MM.1S (cell line): ENCODE data around the gene DPYSL4.

Experiments
- DNase-seq: peaks from one replicate; pipeline ENCODE4 v3.0.0-alpha.2; 2015
- H2AFZ ChIP-seq: fragments of 300-600 bp; sonication (generic); 2 replicates; pipeline ENCODE4 v1.6.0; 2016; ENCODE audit warnings: antibody characterized with exemption, low read length
- H3F3A ChIP-seq: fragments of 300-600 bp; sonication (generic); 2 replicates; pipeline ENCODE4 v1.6.1; 2016; ENCODE audit warnings: mild to moderate bottlenecking, antibody characterized with exemption, low read length, moderate library complexity, mixed read lengths; ENCODE audit not compliant: insufficient read depth
- H3K27ac ChIP-seq: fragments of 300-600 bp; sonication (generic); 2 replicates; pipeline ENCODE4 v1.5.1; 2016; ENCODE audit warnings: mild to moderate bottlenecking, low read length
- H3K27me3 ChIP-seq: fragments of 300-600 bp; sonication (generic); replicated peaks from 2 replicates; pipeline ENCODE4 v1.6.0; 2016; ENCODE audit warnings: low read length; ENCODE audit not compliant: insufficient read depth
- H3K36me3 ChIP-seq: fragments of 300-600 bp; sonication (generic); replicated peaks from 2 replicates; pipeline ENCODE4 v1.6.1; 2016; ENCODE audit warnings: mild to moderate bottlenecking, low read length, mixed read lengths; ENCODE audit not compliant: insufficient read depth
- H3K4me1 ChIP-seq: fragments of 300-600 bp; sonication (generic); 2 replicates; pipeline ENCODE4 v1.6.1; 2016; ENCODE audit warnings: low read length, mixed read lengths
- H3K4me2 ChIP-seq: fragments of 300-600 bp; sonication (generic); 2 replicates; pipeline ENCODE4 v1.6.0; 2016; ENCODE audit warnings: low read depth, low read length
- H3K4me3 ChIP-seq: fragments of 300-600 bp; sonication (generic); 2 replicates; pipeline ENCODE4 v1.5.1; 2016; ENCODE audit warnings: low read length, mixed read lengths
- H3K79me2 ChIP-seq: fragments of 300-600 bp; sonication (generic); 2 replicates; pipeline ENCODE4 v1.6.1; 2016; ENCODE audit warnings: mixed run types, low read length, mixed read lengths
- H3K9ac ChIP-seq: fragments of 300-600 bp; sonication (generic); 2 replicates; pipeline ENCODE4 v1.6.1; 2016; ENCODE audit warnings: low read length, mixed read lengths
- H3K9me2 ChIP-seq: fragments of 300-600 bp; sonication (generic); replicated peaks from 2 replicates; pipeline ENCODE4 v1.6.1; 2016; ENCODE audit warnings: mild to moderate bottlenecking, low read length, mixed read lengths; ENCODE audit not compliant: insufficient read depth
- H3K9me3 ChIP-seq: fragments of 300-600 bp; sonication (generic); replicated peaks from 2 replicates; pipeline ENCODE4 v1.6.1; 2016; ENCODE audit warnings: mild to moderate bottlenecking, low read length, mixed read lengths; ENCODE audit not compliant: insufficient read depth
- H4K20me1 ChIP-seq: fragments of 300-600 bp; sonication (generic); 2 replicates; pipeline ENCODE4 v1.6.1; 2016; ENCODE audit warnings: mild to moderate bottlenecking, low read length, moderate library complexity, mixed read lengths; ENCODE audit not compliant: insufficient read depth
- EZH2 ChIP-seq: fragments of 300-600 bp; sonication (generic); optimal IDR thresholded peaks from 2 replicates; pipeline ENCODE3; 2017; ENCODE audit warnings: low read depth, mild to moderate bottlenecking, antibody characterized with exemption, low read length, mixed read lengths
- EZH2phosphoT487 ChIP-seq: fragments of 300-600 bp; sonication (generic); IDR thresholded peaks from 2 replicates; pipeline ENCODE4 v1.6.1; 2018; ENCODE audit warnings: antibody characterized with exemption, low read length
- TF ChIP-seq, protein P1 (sequence below): fragments of 300-600 bp; sonication (generic); IDR thresholded peaks from 2 replicates; pipeline ENCODE4 v1.5.1; 2016; ENCODE audit warnings: antibody characterized with exemption, low read length, mixed read lengths

Gene DPYSL4

DNA sequence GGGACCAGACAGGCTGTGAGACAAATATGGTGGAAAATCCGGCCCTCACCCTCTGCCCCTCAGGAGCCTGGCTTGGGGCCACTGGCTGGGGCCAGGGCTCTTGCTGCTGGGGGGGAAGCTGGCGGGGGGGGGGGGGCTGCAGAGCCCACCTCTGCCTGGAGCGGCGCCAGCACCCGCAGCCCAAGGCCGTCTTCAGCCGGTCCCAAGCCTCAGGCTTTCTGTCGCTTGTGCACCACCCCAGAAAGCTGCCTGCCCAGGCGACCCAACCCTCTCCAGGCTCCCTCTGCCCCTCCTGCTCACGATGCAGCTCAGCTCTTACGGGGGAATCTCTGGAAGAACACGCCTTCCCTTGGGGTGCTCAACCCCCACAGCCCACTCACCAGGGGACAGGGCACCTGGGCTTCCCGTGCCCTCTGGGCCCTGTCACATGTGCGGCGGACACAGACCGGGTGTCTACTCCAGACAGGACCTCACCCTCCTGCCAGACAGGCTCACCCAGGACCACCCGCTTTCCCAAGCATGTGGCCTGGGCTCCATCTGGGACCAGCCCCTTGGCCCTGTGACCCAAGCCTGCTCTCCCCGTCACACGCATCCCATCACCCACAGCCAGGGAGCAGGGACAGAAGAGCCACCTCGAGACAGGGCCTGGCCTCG is 43.9 kb downstream of the DPYSL4 start:
- Histone ChIP-seq H3K9ac (no peak overlapping the region), H3K27me3 (no peaks in the 10 kb centered on the region), H3K4me1 (no peaks in the 10 kb centered on the region), H3K36me3 (no peaks in the 10 kb centered on the region), H3K79me2 (no peaks in the 10 kb centered on the region), H2AFZ (no peak overlapping the region), H3K9me2 (no peaks in the 10 kb centered on the region), H4K20me1 (no peaks in the 10 kb centered on the region), H3F3A (no peaks in the 10 kb centered on the region), H3K27ac (no peak overlapping the region), H3K9me3 (no peaks in the 10 kb centered on the region), H3K4me3 (no peak overlapping the region), H3K4me2 (no peak overlapping the region)
- TF ChIP-seq, protein P1, sequence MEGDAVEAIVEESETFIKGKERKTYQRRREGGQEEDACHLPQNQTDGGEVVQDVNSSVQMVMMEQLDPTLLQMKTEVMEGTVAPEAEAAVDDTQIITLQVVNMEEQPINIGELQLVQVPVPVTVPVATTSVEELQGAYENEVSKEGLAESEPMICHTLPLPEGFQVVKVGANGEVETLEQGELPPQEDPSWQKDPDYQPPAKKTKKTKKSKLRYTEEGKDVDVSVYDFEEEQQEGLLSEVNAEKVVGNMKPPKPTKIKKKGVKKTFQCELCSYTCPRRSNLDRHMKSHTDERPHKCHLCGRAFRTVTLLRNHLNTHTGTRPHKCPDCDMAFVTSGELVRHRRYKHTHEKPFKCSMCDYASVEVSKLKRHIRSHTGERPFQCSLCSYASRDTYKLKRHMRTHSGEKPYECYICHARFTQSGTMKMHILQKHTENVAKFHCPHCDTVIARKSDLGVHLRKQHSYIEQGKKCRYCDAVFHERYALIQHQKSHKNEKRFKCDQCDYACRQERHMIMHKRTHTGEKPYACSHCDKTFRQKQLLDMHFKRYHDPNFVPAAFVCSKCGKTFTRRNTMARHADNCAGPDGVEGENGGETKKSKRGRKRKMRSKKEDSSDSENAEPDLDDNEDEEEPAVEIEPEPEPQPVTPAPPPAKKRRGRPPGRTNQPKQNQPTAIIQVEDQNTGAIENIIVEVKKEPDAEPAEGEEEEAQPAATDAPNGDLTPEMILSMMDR: no peak
- TF ChIP-seq EZH2: no peak
- no peak for TF ChIP-seq EZH2phosphoT487
- no peak for DNase-seq

DNA sequence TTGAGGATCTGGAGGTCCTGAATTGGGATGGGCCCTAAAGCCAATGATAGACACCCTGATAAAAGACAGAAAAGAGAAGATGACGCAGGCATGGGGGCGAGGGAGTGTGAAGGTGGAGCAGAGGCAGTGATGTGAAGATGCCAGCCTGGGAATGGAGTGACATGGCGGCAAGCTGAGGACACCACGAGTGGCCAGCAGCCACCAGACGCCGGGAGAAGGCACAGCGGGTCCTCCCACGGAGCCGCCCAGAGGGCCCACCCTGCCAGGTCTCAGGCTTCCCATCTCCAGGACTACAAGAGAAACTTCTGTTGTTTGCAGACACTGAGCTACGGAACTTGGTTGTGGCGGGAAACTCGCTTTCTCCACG is 44.9 kb downstream of the DPYSL4 start:
- H3K36me3 ChIP-seq: no peaks in the 10 kb centered on the region
- no peak overlapping the region for H3K9ac ChIP-seq
- H3K4me1 ChIP-seq: no peaks in the 10 kb centered on the region
- H3K9me3 ChIP-seq: no peaks in the 10 kb centered on the region
- no peak overlapping the region for H2AFZ ChIP-seq
- no peaks in the 10 kb centered on the region for H4K20me1 ChIP-seq
- no peaks in the 10 kb centered on the region for H3K27me3 ChIP-seq
- no peak for DNase-seq
- no peaks in the 10 kb centered on the region for H3K9me2 ChIP-seq
- no peak overlapping the region for H3K4me2 ChIP-seq
- H3K27ac ChIP-seq: no peak overlapping the region
- no peaks in the 10 kb centered on the region for H3F3A ChIP-seq
- TF ChIP-seq EZH2phosphoT487 (no peak), EZH2 (no peak)
- TF ChIP-seq, protein P1: no peak
- no peak overlapping the region for H3K4me3 ChIP-seq
- H3K79me2 ChIP-seq: no peaks in the 10 kb centered on the region

DNA sequence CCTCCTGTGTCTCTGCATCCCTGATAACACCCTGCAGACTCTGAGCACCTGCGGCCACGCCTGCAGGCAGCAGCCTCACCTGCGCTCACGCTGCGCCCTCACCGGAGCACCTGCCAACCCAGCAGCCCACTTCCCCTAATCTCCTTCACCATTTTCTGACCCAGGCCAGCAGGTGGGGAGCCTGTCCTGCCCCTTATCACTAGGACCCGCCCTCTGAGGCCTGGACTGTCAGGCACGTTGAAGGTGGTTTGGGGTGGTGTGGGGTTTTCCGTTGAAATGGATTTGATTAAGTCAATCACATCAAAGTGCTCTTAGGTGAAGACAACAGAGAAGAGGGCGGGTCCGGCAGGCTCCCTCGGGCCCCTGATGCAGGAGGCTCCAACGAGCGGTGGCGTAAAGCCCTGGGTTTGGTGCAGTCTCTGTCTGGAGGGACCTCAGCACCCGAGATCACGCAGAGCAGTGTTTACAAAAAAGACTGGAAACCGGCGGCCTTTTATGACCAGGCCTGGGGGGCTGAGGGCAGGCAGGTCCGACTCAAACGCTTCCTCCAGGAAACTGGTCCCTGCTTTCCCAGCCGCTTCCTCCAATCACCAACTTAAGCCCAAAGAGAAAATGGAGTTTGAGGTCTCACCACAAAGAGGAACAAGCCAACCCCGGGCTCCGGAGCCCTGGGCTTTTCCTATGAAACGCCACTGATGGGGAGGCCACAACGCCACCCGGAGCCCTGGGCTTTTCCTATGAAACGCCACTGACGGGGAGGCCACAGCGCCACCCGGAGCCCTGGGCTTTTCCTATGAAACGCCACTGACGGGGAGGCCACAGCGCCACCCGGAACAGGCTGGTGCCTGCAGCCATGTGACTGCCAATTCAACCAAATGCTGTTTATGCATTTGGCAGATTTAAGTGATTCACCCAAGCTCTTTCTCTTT is 45.5 kb downstream of the DPYSL4 start:
- Histone ChIP-seq H3K9me3 (no peaks in the 10 kb centered on the region), H3K36me3 (no peaks in the 10 kb centered on the region), H3K4me3 (no peak overlapping the region), H4K20me1 (no peaks in the 10 kb centered on the region), H3K9ac (no peak overlapping the region), H2AFZ (no peak overlapping the region), H3K4me2 (no peak overlapping the region), H3K9me2 (no peaks in the 10 kb centered on the region), H3K27ac (no peak overlapping the region), H3K79me2 (no peaks in the 10 kb centered on the region), H3K4me1 (no peaks in the 10 kb centered on the region), H3F3A (no peaks in the 10 kb centered on the region), H3K27me3 (no peaks in the 10 kb centered on the region)
- TF ChIP-seq EZH2phosphoT487 (no peak), EZH2 (no peak)
- TF ChIP-seq, protein P1: no peak
- DNase-seq: no peak
